CD4-positive, alpha-beta T cell treated with Interleukin-4 for 4 hours (primary cell): Measurements from ENCODE around the gene CRACDL.

Experiments
- DNase-seq: peaks from one replicate; pipeline ENCODE4 v3.0.0-alpha.2; 2020

CRACDL gene

GRCh38 chr2:98799375-98800329, 136.4 kb downstream of the CRACDL start:
- no peak for DNase-seq

GRCh38 chr2:98796775-98797544, 139.1 kb downstream of the CRACDL start:
- no peak for DNase-seq

- DNase-seq: no peak
Observed at GRCh38 chr2:98795891-98796676, 139.9 kb downstream of the CRACDL start.

- DNase-seq: no peak
Observed at GRCh38 chr2:98793897-98794830, 141.9 kb downstream of the CRACDL start.

GRCh38 chr2:98793275-98793674, 142.8 kb downstream of the CRACDL start:
- DNase-seq: no peak

- no peak for DNase-seq
Observed at GRCh38 chr2:98790221-98790620, 145.8 kb downstream of the CRACDL start.

- no peak for DNase-seq
Observed at GRCh38 chr2:98787700-98788099, 148.3 kb downstream of the CRACDL start.

GRCh38 chr2:98786179-98786578, 149.8 kb downstream of the CRACDL start:
- no peak for DNase-seq

GRCh38 chr2:98782570-98782969, 153.5 kb downstream of the CRACDL start:
- no peak for DNase-seq

- DNase-seq: no peak
Observed at GRCh38 chr2:98781822-98782221, 154.2 kb downstream of the CRACDL start.

- DNase-seq: no peak
Observed at GRCh38 chr2:98778741-98779483, 157.1 kb downstream of the CRACDL start.

GRCh38 chr2:98778151-98778550, 157.9 kb downstream of the CRACDL start:
- no peak for DNase-seq

- DNase-seq: no peak
Observed at GRCh38 chr2:98777710-98778109, 158.3 kb downstream of the CRACDL start.

GRCh38 chr2:98777076-98777475, 158.9 kb downstream of the CRACDL start:
- no peak for DNase-seq

GRCh38 chr2:98776136-98776535, 159.9 kb downstream of the CRACDL start:
- no peak for DNase-seq

- DNase-seq: no peak
Observed at GRCh38 chr2:98775146-98775986, 160.7 kb downstream of the CRACDL start.

- DNase-seq: no peak
Observed at GRCh38 chr2:98773907-98774306, 162.1 kb downstream of the CRACDL start.

GRCh38 chr2:98773169-98773568, 162.9 kb downstream of the CRACDL start:
- no peak for DNase-seq

- DNase-seq: no peak
Observed at GRCh38 chr2:98772536-98772935, 163.5 kb downstream of the CRACDL start.
